ENCODE results near the gene PREPL.

Gene PREPL

DNA sequence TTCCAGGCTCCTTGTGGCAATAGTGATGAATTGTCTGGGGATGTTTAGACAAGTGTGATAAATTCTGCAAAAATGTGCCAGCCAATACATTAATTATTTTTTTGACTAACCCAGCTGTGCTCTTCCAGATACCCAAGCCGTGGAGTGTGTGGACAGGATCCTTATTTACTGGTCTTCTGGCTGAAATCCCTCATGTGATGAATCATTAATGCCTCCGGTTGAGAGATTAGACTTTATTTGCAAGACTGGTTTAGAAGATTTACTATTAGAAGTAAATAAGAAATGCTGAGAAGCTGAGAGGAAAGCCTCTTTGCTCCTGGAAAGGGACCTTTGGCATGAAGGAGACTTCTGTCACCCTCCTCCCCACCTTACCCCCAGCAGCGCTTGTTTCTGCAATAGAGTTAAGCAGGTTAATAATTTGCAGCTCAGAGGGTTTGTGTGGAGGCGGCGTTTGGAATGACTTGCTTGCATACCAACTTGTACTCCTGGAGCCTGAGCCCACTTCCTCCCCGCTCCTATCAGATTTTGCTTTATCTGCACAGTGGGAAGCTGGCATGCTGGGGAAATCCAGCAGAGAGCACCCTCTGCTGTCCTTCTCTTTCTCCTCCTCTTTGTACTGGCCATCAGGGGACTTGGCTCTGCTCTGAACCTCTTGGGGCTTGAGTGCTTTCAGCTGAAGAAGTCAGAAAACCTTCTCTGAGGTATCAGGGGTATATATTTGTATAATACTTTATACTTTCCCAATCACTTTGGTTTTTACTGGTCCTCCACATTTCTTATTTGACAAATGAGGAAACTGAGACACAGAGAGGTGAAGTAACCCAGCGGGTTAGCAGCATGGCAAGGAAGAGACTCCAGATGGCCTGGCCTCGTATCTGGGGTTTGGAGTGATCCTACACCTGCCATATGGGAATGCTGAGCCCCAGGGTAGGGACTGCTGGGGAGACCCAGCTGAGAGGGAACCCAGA lies 69.7 kb downstream of the PREPL start:
- Histone ChIP-seq H3K4me3 (replicated peaks; ENCODE audit: low read depth, low read length) (no peak overlapping the region), H3K27me3 (replicated peaks; ENCODE audit: control insufficient read depth, insufficient read depth, low read length) (no peaks in the 10 kb centered on the region; the same call in 1 of the 2 replicates), H3K36me3 (ENCODE audit: control insufficient read depth, insufficient read depth, low read length) (no peaks in the 10 kb centered on the region)
- DNase-seq (ENCODE audit: extremely low read depth, insufficient read length): no peak
- TF ChIP-seq, protein P1, sequence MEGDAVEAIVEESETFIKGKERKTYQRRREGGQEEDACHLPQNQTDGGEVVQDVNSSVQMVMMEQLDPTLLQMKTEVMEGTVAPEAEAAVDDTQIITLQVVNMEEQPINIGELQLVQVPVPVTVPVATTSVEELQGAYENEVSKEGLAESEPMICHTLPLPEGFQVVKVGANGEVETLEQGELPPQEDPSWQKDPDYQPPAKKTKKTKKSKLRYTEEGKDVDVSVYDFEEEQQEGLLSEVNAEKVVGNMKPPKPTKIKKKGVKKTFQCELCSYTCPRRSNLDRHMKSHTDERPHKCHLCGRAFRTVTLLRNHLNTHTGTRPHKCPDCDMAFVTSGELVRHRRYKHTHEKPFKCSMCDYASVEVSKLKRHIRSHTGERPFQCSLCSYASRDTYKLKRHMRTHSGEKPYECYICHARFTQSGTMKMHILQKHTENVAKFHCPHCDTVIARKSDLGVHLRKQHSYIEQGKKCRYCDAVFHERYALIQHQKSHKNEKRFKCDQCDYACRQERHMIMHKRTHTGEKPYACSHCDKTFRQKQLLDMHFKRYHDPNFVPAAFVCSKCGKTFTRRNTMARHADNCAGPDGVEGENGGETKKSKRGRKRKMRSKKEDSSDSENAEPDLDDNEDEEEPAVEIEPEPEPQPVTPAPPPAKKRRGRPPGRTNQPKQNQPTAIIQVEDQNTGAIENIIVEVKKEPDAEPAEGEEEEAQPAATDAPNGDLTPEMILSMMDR (IDR thresholded peaks at IDR 0.05; ENCODE audit: insufficient read depth, low read length, poor library complexity, severe bottlenecking): peak; percentile 26

DNA sequence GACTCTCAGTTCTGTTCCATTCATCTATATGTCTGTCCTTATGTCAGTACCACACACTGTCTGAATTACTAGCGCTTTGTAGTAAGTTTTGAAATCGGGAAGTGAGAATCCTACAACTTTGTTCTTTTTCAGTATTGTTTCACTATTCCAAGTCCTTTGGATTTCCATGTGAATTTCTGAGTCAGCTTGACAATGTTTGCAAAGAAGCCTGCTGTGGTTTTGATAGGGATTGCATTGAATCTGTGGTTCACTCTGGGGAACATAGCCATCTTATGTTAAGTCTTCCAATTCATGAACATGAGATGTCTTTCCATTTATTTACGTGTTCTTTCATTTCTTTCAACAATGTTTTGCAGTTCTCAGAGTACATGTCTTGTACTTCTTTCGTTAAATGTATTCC lies 71.0 kb downstream of the PREPL start:
- DNase-seq (ENCODE audit: extremely low read depth, insufficient read length): no peak
- TF ChIP-seq, protein P1 (IDR thresholded peaks at IDR 0.05; ENCODE audit: insufficient read depth, low read length, poor library complexity, severe bottlenecking): no peak
- H3K36me3 ChIP-seq (ENCODE audit: control insufficient read depth, insufficient read depth, low read length): no peaks in the 10 kb centered on the region
- H3K27me3 ChIP-seq (replicated peaks; ENCODE audit: control insufficient read depth, insufficient read depth, low read length): no peaks in the 10 kb centered on the region; the same call in 1 of the 2 replicates
- H3K4me3 ChIP-seq (replicated peaks; ENCODE audit: low read depth, low read length): no peak overlapping the region

DNA sequence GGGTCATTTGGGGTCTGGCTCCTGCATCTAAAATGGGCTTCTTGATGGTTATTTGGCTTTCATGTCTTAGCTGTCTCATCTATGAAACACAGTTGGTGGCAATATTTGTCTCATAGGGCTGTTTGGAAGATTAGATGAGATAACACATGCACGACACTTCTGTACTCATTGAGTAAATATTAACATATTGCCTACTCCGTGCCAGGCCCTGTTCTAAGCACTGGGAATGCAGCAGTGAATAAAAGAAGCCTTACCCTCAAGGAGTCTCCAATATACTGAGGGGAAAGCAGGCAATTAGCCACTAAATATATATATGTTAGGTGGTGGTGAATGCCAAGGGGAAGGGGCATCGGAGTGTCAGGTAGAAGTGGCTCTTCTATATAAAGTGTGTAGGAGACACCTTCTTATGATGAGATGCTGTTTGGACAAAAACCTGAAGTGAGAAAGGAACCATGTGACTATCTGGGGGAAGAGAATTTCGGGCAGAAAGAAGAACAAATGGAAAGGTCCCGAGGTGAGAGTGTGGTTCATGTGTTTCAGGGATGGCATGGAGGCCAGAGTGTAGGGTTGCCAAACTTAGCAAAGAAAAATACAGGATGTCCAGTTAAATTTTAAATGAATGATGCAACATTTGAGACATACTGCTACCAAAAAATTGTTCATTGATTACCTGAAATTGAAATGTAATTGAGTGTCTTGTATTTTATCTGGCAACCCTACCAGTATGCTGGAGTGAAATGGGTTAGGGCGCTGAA lies 74.2 kb downstream of the PREPL start:
- DNase-seq (ENCODE audit: extremely low read depth, insufficient read length): no peak
- Histone ChIP-seq H3K27me3 (replicated peaks; ENCODE audit: control insufficient read depth, insufficient read depth, low read length) (no peaks in the 10 kb centered on the region; the same call in 1 of the 2 replicates), H3K4me3 (replicated peaks; ENCODE audit: low read depth, low read length) (no peak overlapping the region), H3K36me3 (ENCODE audit: control insufficient read depth, insufficient read depth, low read length) (no peaks in the 10 kb centered on the region)
- TF ChIP-seq, protein P1 (IDR thresholded peaks at IDR 0.05; ENCODE audit: insufficient read depth, low read length, poor library complexity, severe bottlenecking): no peak

DNA sequence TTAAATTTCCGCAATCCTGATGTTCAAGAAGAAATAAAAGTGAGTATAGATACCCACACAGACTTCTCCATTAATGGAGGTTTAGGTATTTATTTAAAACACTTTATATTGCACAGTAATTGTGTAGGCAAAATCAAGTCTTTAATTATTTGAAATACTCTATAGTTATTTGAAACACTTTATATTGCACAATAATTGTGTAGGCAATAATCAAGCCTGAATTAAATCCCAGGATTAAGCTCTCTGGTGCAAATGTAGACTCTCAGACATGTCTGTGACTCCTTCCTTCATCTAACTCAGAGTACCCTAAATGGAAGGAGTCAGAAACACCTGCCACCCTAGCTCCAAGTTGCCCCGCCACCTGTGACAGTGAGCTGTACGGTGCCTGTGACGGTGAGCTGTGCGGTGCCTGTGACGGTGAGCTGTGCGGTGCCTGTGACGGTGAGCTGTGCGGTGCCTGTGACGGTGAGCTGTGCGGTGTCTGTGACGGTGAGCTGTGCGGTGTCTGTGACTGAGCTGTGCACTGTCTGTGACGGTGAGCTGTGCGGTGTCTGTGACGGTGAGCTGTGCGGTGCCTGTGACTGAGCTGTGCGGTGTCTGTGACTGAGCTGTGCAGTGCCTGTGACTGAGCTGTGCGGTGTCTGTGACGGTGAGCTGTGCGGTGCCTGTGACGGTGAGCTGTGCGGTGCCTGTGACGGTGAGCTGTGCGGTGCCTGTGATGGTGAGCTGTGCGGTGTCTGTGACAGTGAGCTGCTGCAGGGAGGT lies 75.0 kb downstream of the PREPL start:
- no peaks in the 10 kb centered on the region; the same call in 1 of the 2 replicates for H3K27me3 ChIP-seq (replicated peaks; ENCODE audit: control insufficient read depth, insufficient read depth, low read length)
- no peak for DNase-seq (ENCODE audit: extremely low read depth, insufficient read length)
- no peak overlapping the region for H3K4me3 ChIP-seq (replicated peaks; ENCODE audit: low read depth, low read length)
- no peaks in the 10 kb centered on the region for H3K36me3 ChIP-seq (ENCODE audit: control insufficient read depth, insufficient read depth, low read length)
- TF ChIP-seq, protein P1 (IDR thresholded peaks at IDR 0.05; ENCODE audit: insufficient read depth, low read length, poor library complexity, severe bottlenecking): no peak

DNA sequence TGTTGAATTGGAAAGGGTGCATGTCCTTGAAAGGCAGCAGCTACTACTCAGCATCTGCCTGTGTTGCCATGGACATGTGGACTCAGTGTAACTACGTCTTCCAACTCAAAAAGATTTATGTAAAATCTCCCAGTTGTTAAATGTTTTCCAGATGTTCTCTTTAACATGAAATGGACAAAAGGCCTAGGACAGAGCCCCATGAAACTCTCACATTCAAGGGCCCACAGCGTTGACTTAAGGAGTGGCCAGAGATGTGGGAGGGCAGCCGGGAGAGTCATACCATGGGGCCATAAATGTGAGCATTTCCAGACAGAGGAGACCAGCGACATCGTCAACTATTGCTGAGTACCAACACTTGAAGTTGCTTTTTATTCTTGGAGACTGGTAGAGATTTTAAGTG lies 76.1 kb downstream of the PREPL start:
- Histone ChIP-seq H3K27me3 (replicated peaks; ENCODE audit: control insufficient read depth, insufficient read depth, low read length) (no peaks in the 10 kb centered on the region; the same call in 1 of the 2 replicates), H3K36me3 (ENCODE audit: control insufficient read depth, insufficient read depth, low read length) (no peaks in the 10 kb centered on the region), H3K4me3 (replicated peaks; ENCODE audit: low read depth, low read length) (no peak overlapping the region)
- TF ChIP-seq, protein P1 (IDR thresholded peaks at IDR 0.05; ENCODE audit: insufficient read depth, low read length, poor library complexity, severe bottlenecking): no peak
- no peak for DNase-seq (ENCODE audit: extremely low read depth, insufficient read length)

All from GM06990 (cell line).